Activated CD4-positive, alpha-beta T cell treated with anti-CD3 and anti-CD28 coated beads, Interleukin-2, amount 50 U/mL, for 16 hours (primary cell): ENCODE data around the gene TNRC6A.
A peak's percentile ranks its signal among the peaks of the same experiment; 100 is the strongest.
"Not testable (repeated sequence)": the region's sequence is repeated elsewhere in the genome, so short reads cannot be mapped to it uniquely, and the experiment has no call there.

ENCODE experiments used
- DNase-seq: peaks from one replicate; pipeline ENCODE4 v3.0.0-alpha.2; 2020

TNRC6A gene

GRCh38 chr16:24848065-24848464 lies 118.6 kb downstream of the TNRC6A start:
- no peak for DNase-seq

- DNase-seq = no peak
Measured at GRCh38 chr16:24849641-24850040, 120.2 kb downstream of the TNRC6A start.

GRCh38 chr16:24850289-24850938 lies 121.0 kb downstream of the TNRC6A start:
- peak; percentile 61 for DNase-seq

GRCh38 chr16:24851700-24852099 lies 122.2 kb downstream of the TNRC6A start:
- DNase-seq = peak; percentile 75

GRCh38 chr16:24852281-24852721 lies 122.8 kb downstream of the TNRC6A start:
- DNase-seq = no peak

GRCh38 chr16:24853169-24853824 lies 123.8 kb downstream of the TNRC6A start:
- DNase-seq = no peak

GRCh38 chr16:24853830-24854229 lies 124.4 kb downstream of the TNRC6A start:
- no peak for DNase-seq

- no peak for DNase-seq
Measured at GRCh38 chr16:24854607-24855171, 125.2 kb downstream of the TNRC6A start.

GRCh38 chr16:24855678-24856077 lies 126.2 kb downstream of the TNRC6A start:
- DNase-seq = no peak

GRCh38 chr16:24856871-24857270 lies 127.4 kb downstream of the TNRC6A start:
- DNase-seq = not testable (repeated sequence)

- DNase-seq = peak; percentile 20
Measured at GRCh38 chr16:24858219-24859041, 129.0 kb downstream of the TNRC6A start.

- DNase-seq = no peak
Measured at GRCh38 chr16:24861461-24861860, 132.0 kb downstream of the TNRC6A start.

GRCh38 chr16:24863582-24864437 lies 134.4 kb downstream of the TNRC6A start:
- DNase-seq = no peak

- DNase-seq = no peak
Measured at GRCh38 chr16:24869033-24869432, 139.6 kb downstream of the TNRC6A start.

- no peak for DNase-seq
Measured at GRCh38 chr16:24871891-24872290, 142.4 kb downstream of the TNRC6A start.

GRCh38 chr16:24873028-24873427 lies 143.6 kb downstream of the TNRC6A start:
- DNase-seq = no peak

- no peak for DNase-seq
Measured at GRCh38 chr16:24875466-24875865, 146.0 kb downstream of the TNRC6A start.
